Suprapubic skin (tissue), 4 donors: ENCODE data around the gene PER1. TPM values are rescaled to one million over a fixed set of nuclear protein-coding genes. Genes with fewer than 3 reads are reported as not detected.

ENCODE experiments used
- DNase-seq, 2 donors: peaks; one replicate each; pipeline ENCODE4 v3.0.0-alpha.2; 2019; ENCODE audit warnings: low spot score in 2 of 2
- H3K27ac ChIP-seq: fragments of 200-600 bp; sonication (generic); one replicate; pipeline ENCODE4 v1.5.1; 2019
- H3K27me3 ChIP-seq: fragments of 200-600 bp; sonication (generic); one replicate; pipeline ENCODE4 v1.5.1; 2019
- H3K36me3 ChIP-seq: fragments of 200-600 bp; sonication (generic); one replicate; pipeline ENCODE4 v1.5.1; 2019
- H3K4me1 ChIP-seq: fragments of 200-600 bp; sonication (generic); one replicate; pipeline ENCODE4 v1.5.1; 2019
- H3K4me3 ChIP-seq: fragments of 200-600 bp; sonication (generic); one replicate; pipeline ENCODE4 v1.5.1; 2019; ENCODE audit warnings: mild to moderate bottlenecking
- H3K9me3 ChIP-seq: fragments of 200-600 bp; sonication (generic); one replicate; pipeline ENCODE4 v1.5.1; 2019
- EP300 ChIP-seq: sonication (generic); formaldehyde crosslinking; IDR thresholded peaks from one replicate; pipeline ENCODE4 v1.6.1; 2017; ENCODE audit warnings: antibody characterized with exemption
- POLR2A ChIP-seq, 2 donors: fragments of 450-650 bp; IDR thresholded peaks; one replicate each; pipeline ENCODE4 v1.6.1; 2017; ENCODE audit warnings: antibody characterized with exemption in 2 of 2, mild to moderate bottlenecking in 2 of 2, moderate library complexity in 2 of 2
- POLR2AphosphoS5 ChIP-seq, 3 donors: sonication (generic); formaldehyde crosslinking; IDR thresholded peaks; one replicate each; pipeline ENCODE4 v1.6.1; 2017; ENCODE audit warnings: antibody characterized with exemption in 3 of 3
- WGBS: methylation state at CpG from one replicate; pipeline ENCODE4 v1.1.5; 2018; 5-methylcytosine and 5-hydroxymethylcytosine counted together
- total RNA-seq, 4 donors: library from RNA; depleted of rRNA; stranded (reverse); fragments of >200 nt; gene quantifications; one replicate each; pipeline ENCODE4 v1.1.0, GENCODE V29; 2016
- TF ChIP-seq, protein P1 (sequence below), 2 donors: fragments of 200-600 bp in 1 of 2; fragments of 450-650 bp in 1 of 2; sonication (generic) in 1 of 2; IDR thresholded peaks; one replicate each; pipeline ENCODE4 v1.5.1; 2016 to 2019; ENCODE audit warnings: antibody characterized with exemption in 2 of 2, mild to moderate bottlenecking in 1 of 2, moderate library complexity in 1 of 2

Gene PER1
- total RNA-seq, 4 donors from 2014 or later = 272 to 655 (median 330) TPM

DNA sequence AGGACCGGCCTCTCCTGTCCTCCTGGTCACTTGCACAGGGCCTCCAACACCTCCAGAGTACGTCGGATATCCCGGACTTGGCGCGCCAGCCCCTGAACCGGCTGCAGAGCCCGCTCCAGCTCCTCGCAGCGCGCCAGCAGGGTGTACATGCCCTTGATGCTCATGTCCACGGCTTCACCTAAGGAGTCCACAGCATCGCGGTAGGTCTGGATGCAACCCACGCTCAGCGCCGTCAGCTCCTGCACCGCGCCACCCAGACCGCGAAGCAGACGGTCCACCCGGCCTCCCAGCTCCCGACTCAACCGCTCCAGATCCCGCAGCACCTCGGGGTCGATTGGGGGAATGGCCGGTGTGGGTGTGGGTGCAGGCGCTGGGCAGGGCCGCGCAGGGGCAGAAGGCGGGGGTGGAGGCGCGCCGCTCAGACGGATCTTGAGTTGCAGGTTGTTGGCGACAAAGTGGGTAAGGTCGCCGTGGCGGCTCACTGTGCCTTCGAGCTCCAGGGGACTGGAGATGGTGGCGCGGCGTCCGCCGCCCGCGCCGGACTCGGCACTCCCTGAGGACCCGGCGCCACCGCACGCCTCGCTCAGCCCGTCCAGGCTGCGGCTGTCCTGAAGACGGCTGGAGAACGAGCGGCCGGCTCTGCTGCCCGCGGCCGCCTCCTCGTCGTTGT, 37.0 kb upstream of the PER1 start:
- TF ChIP-seq POLR2A (IDR thresholded peaks at IDR 0.05) (no peak), POLR2AphosphoS5 (IDR thresholded peaks at IDR 0.05) (no peak), EP300 (no peak)
- TF ChIP-seq, protein P1, sequence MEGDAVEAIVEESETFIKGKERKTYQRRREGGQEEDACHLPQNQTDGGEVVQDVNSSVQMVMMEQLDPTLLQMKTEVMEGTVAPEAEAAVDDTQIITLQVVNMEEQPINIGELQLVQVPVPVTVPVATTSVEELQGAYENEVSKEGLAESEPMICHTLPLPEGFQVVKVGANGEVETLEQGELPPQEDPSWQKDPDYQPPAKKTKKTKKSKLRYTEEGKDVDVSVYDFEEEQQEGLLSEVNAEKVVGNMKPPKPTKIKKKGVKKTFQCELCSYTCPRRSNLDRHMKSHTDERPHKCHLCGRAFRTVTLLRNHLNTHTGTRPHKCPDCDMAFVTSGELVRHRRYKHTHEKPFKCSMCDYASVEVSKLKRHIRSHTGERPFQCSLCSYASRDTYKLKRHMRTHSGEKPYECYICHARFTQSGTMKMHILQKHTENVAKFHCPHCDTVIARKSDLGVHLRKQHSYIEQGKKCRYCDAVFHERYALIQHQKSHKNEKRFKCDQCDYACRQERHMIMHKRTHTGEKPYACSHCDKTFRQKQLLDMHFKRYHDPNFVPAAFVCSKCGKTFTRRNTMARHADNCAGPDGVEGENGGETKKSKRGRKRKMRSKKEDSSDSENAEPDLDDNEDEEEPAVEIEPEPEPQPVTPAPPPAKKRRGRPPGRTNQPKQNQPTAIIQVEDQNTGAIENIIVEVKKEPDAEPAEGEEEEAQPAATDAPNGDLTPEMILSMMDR (IDR thresholded peaks at IDR 0.05) = no peak
- H3K4me1 ChIP-seq = peaks cover 63% of the 10 kb centered on the region
- peak overlapping the region; percentile 95 for H3K27ac ChIP-seq
- no peaks in the 10 kb centered on the region for H3K27me3 ChIP-seq
- peak in 1 of 2 donors; percentile 77 for DNase-seq
- H3K9me3 ChIP-seq = no peaks in the 10 kb centered on the region
- H3K4me3 ChIP-seq = peak overlapping the region; percentile 96
- no CpG with 5 or more reads among the region's 67 CpGs for WGBS
- H3K36me3 ChIP-seq = no peaks in the 10 kb centered on the region

- Histone ChIP-seq H3K27ac (peak overlapping the region; percentile 95), H3K27me3 (no peaks in the 10 kb centered on the region), H3K4me1 (peaks cover 63% of the 10 kb centered on the region), H3K36me3 (no peaks in the 10 kb centered on the region), H3K9me3 (no peaks in the 10 kb centered on the region), H3K4me3 (peak overlapping the region; percentile 96)
- WGBS = 30% methylated on average over 7 of the region's 12 CpGs
- DNase-seq = peak in 1 of 2 donors; percentile 69
- TF ChIP-seq, protein P1 (IDR thresholded peaks at IDR 0.05) = no peak
- TF ChIP-seq POLR2AphosphoS5 (IDR thresholded peaks at IDR 0.05) (no peak), POLR2A (IDR thresholded peaks at IDR 0.05) (no peak), EP300 (no peak)
These were observed 36.1 kb upstream of the PER1 start for GRCh38 chr17:8188263-8188839.

GRCh38 chr17:8187517-8188262, 35.5 kb upstream of the PER1 start:
- under 1% methylated on average over 25 of the region's 25 CpGs for WGBS
- H3K4me3 ChIP-seq = peak overlapping the region; percentile 96
- no peaks in the 10 kb centered on the region for H3K36me3 ChIP-seq
- peaks cover 60% of the 10 kb centered on the region for H3K4me1 ChIP-seq
- peak; percentile 96 to 97 for DNase-seq
- H3K27ac ChIP-seq = peak overlapping the region; percentile 95
- TF ChIP-seq EP300 (no peak), POLR2A (IDR thresholded peaks at IDR 0.05) (peak in 1 of 2 donors; percentile 0), POLR2AphosphoS5 (IDR thresholded peaks at IDR 0.05) (peak in 2 of 3 donors; percentile 81 to 98)
- TF ChIP-seq, protein P1 (IDR thresholded peaks at IDR 0.05) = no peak
- no peaks in the 10 kb centered on the region for H3K27me3 ChIP-seq
- no peaks in the 10 kb centered on the region for H3K9me3 ChIP-seq

- Histone ChIP-seq H3K9me3 (no peaks in the 10 kb centered on the region), H3K4me1 (peaks cover 53% of the 10 kb centered on the region), H3K4me3 (peak overlapping the region; percentile 96), H3K27me3 (no peaks in the 10 kb centered on the region), H3K36me3 (no peaks in the 10 kb centered on the region), H3K27ac (peak overlapping the region; percentile 95)
- 1% methylated on average over 31 of the region's 32 CpGs for WGBS
- TF ChIP-seq EP300 = no peak
- peak in 2 of 3 donors; percentile 40 to 83 for TF ChIP-seq POLR2AphosphoS5 (IDR thresholded peaks at IDR 0.05)
- TF ChIP-seq POLR2A (IDR thresholded peaks at IDR 0.05) = peak in 1 of 2 donors; percentile 46
- TF ChIP-seq, protein P1 (IDR thresholded peaks at IDR 0.05) = peak; percentile 12 to 28
- peak; percentile 93 for DNase-seq
These were observed 34.7 kb upstream of the PER1 start for GRCh38 chr17:8186787-8187516.
